Posterior vena cava (tissue), 2 donors: Measurements from ENCODE around the gene RNU7-1. TPM values are rescaled to one million over a fixed set of nuclear protein-coding genes. Genes with fewer than 3 reads are reported as not detected.

ENCODE experiments used
- DNase-seq: peaks from one replicate; pipeline ENCODE4 v3.0.0-alpha.2; 2020; ENCODE audit warnings: low spot score
- intact Hi-C, 2 donors: fragments of 100-400 bp; cut with DNase I; formaldehyde crosslinking; loops; one replicate each; pipeline versions ENCODE4 v1.14.1 to v1.14.2; 2022 to 2023
- microRNA-seq, 2 donors: library from miRNA; unstranded; fragments of <30 nt; microRNA quantifications; one replicate each; pipeline ENCODE4 v1.2.0, GENCODE V29; 2020 to 2021; ENCODE audit warnings: borderline microRNAs expressed in 2 of 2
- total RNA-seq, 2 donors: library from RNA; stranded (reverse); fragmentation: NEBNext Ultra II Directional; extraction: Animal tissue kit (Norgen Biotek cat#: 25700); gene quantifications; one replicate each; pipeline ENCODE4 v1.2.1, GENCODE V29; 2021
- donor health status: DM: yes; HTN: yes; CAD: no.
- donor health status: DM: yes; HTN: yes; CAD: no.

RNU7-1 gene
- total RNA-seq, 2 donors from 2014 or later, result not detected

GRCh38 chr12:6975297-6976032, 31.8 kb downstream of the RNU7-1 start:
- intact Hi-C loops, result no loop called here
- DNase-seq, result no peak

GRCh38 chr12:6977653-6978052, 34.0 kb downstream of the RNU7-1 start:
- DNase-seq, result no peak
- intact Hi-C loops, result no loop called here

- intact Hi-C loops, result no loop called here
- DNase-seq, result no peak
Measured at GRCh38 chr12:6978188-6978587, 34.6 kb downstream of the RNU7-1 start.

- no peak for DNase-seq
- intact Hi-C loops, result no loop called here
Measured at GRCh38 chr12:6978611-6979011, 35.0 kb downstream of the RNU7-1 start.

GRCh38 chr12:6979021-6979420, 35.4 kb downstream of the RNU7-1 start:
- intact Hi-C loops, result no loop called here
- DNase-seq, result no peak

- no peak for DNase-seq
- intact Hi-C loops, result no loop called here
Measured at GRCh38 chr12:6979453-6979852, 35.8 kb downstream of the RNU7-1 start.

- DNase-seq, result no peak
- intact Hi-C loops, result no loop called here
Measured at GRCh38 chr12:6980075-6980474, 36.5 kb downstream of the RNU7-1 start.

GRCh38 chr12:6980740-6981139, 37.1 kb downstream of the RNU7-1 start:
- intact Hi-C loops, result no loop called here
- no peak for DNase-seq

- intact Hi-C loops, result no loop called here
- no peak for DNase-seq
Measured at GRCh38 chr12:6981152-6982052, 37.8 kb downstream of the RNU7-1 start.

- intact Hi-C loops, result no loop called here
- no peak for DNase-seq
Measured at GRCh38 chr12:6982532-6982931, 38.9 kb downstream of the RNU7-1 start.

- DNase-seq, result no peak
- intact Hi-C loops, result no loop called here
Measured at GRCh38 chr12:6987956-6988553, 44.4 kb downstream of the RNU7-1 start.

Small RNA genes lying within 50 kb of the gene (microRNA-seq; reads per million reads assigned to microRNA genes)
- gene MIR141 (2.9 to 14.9 reads per million in 2 donors), gene MIR200C (63.2 to 110 reads per million in 2 donors)

Other genes starting within 250 kb of the RNU7-1 start
- under 1 TPM in 1 of 2 donors, not detected in 1; 0.69 TPM for gene PIANP, start 243.0 kb upstream of the RNU7-1 start, total RNA-seq
- 10 to 100 TPM; 46.0 to 54.5 TPM for gene COPS7A, start 219.8 kb upstream of the RNU7-1 start, total RNA-seq
- 100 to 1,000 TPM; 106 to 145 TPM for gene MLF2, start 190.7 kb upstream of the RNU7-1 start, total RNA-seq
- 100 to 1,000 TPM; 373 to 398 TPM for gene PTMS, start 177.5 kb upstream of the RNU7-1 start, total RNA-seq
- 1 to 10 TPM in 1 of 2 donors, under 1 TPM in 1; 0.57 to 1.2 TPM for gene LAG3, start 171.3 kb upstream of the RNU7-1 start, total RNA-seq
- 10 to 100 TPM; 12.9 to 36.0 TPM for gene CD4, start 154.3 kb upstream of the RNU7-1 start, total RNA-seq
- gene GPR162, start 122.0 kb upstream of the RNU7-1 start, total RNA-seq, result 1 to 10 TPM; 3.9 to 5.1 TPM
- gene P3H3, start 115.4 kb upstream of the RNU7-1 start, total RNA-seq, result 10 to 100 TPM; 37.7 to 59.9 TPM
- gene GNB3, start 102.9 kb upstream of the RNU7-1 start, total RNA-seq, result 1 to 10 TPM; 3.6 to 4.0 TPM
- under 1 TPM; 0.46 to 0.52 TPM for gene CDCA3, start 92.5 kb upstream of the RNU7-1 start, total RNA-seq
- 10 to 100 TPM; 87.0 to 91.1 TPM for gene USP5, start 91.7 kb upstream of the RNU7-1 start, total RNA-seq
- 100 to 1,000 TPM; 303 to 366 TPM for gene TPI1, start 76.3 kb upstream of the RNU7-1 start, total RNA-seq
- gene SPSB2, start 70.5 kb upstream of the RNU7-1 start, total RNA-seq, result 1 to 10 TPM; 4.9 to 6.9 TPM
- gene LRRC23, start 39.0 kb upstream of the RNU7-1 start, total RNA-seq, result 1 to 10 TPM; 5.3 to 6.7 TPM
- 10 to 100 TPM; 45.6 to 57.1 TPM for gene ENO2, start 29.2 kb upstream of the RNU7-1 start, total RNA-seq
- gene ATN1, start 15.9 kb upstream of the RNU7-1 start, total RNA-seq, result 100 to 1,000 TPM in 1 of 2 donors, 10 to 100 TPM in 1; 97.0 to 106 TPM
- 100 to 1,000 TPM; 189 to 206 TPM for gene C12orf57, start 206 bp downstream of the RNU7-1 start, total RNA-seq
- 10 to 100 TPM; 18.7 to 31.4 TPM for gene PTPN6, start 7.5 kb downstream of the RNU7-1 start, total RNA-seq
- gene PHB2, start 26.8 kb downstream of the RNU7-1 start, total RNA-seq, result 100 to 1,000 TPM in 1 of 2 donors, 10 to 100 TPM in 1; 98.8 to 110 TPM
- 10 to 100 TPM; 38.4 to 43.9 TPM for gene EMG1, start 27.1 kb downstream of the RNU7-1 start, total RNA-seq
- 10 to 100 TPM; 24.2 to 29.0 TPM for gene LPCAT3, start 74.7 kb downstream of the RNU7-1 start, total RNA-seq
- gene C1S, start 116.9 kb downstream of the RNU7-1 start, total RNA-seq, result 100 to 1,000 TPM; 585 to 986 TPM
- gene C1R, start 148.6 kb downstream of the RNU7-1 start, total RNA-seq, result 1,000 to 10,000 TPM; 1,008 to 1,686 TPM
- 100 to 1,000 TPM in 1 of 2 donors, 10 to 100 TPM in 1; 79.5 to 122 TPM for gene C1RL, start 165.4 kb downstream of the RNU7-1 start, total RNA-seq
- 1 to 10 TPM; 5.1 to 5.7 TPM for gene RBP5, start 185.1 kb downstream of the RNU7-1 start, total RNA-seq
- 10 to 100 TPM; 31.0 to 31.7 TPM for gene CLSTN3, start 186.6 kb downstream of the RNU7-1 start, total RNA-seq
- 10 to 100 TPM; 34.7 to 39.6 TPM for gene PEX5, start 245.9 kb downstream of the RNU7-1 start, total RNA-seq